SU-DHL-6 (cell line): ENCODE results near the gene PCSK9.

Experiments
- H2AFZ ChIP-seq: fragments of 200-600 bp; sonication (generic); 2 replicates; pipeline ENCODE4 v1.6.1; 2014; ENCODE audit warnings: low read depth, mild to moderate bottlenecking, moderate library complexity, mixed read lengths, antibody characterized with exemption, low read length; ENCODE audit not compliant: severe bottlenecking
- H3F3A ChIP-seq: fragments of 200-600 bp; shearing (Covaris generic); 2 replicates; pipeline ENCODE4 v1.6.0; 2016; ENCODE audit warnings: antibody characterized with exemption, mild to moderate bottlenecking; ENCODE audit not compliant: insufficient read depth
- H3K27ac ChIP-seq: fragments of 200-600 bp; sonication (generic); 2 replicates; pipeline ENCODE4 v1.5.1; 2016; ENCODE audit warnings: low read depth, mild to moderate bottlenecking, low read length, moderate library complexity, mixed read lengths
- H3K27me3 ChIP-seq: fragments of 200-600 bp; sonication (generic), shearing (Covaris generic); 2 replicates; pipeline ENCODE4 v1.6.0; 2014; ENCODE audit warnings: mild to moderate bottlenecking, low read length
- H3K36me3 ChIP-seq: fragments of 200-600 bp; sonication (generic); 2 replicates; pipeline ENCODE4 v1.6.1; 2014; ENCODE audit warnings: mild to moderate bottlenecking, low read length, mixed read lengths
- H3K4me2 ChIP-seq: fragments of 300-600, 200-600 bp; shearing (Covaris generic), sonication (generic); 2 replicates; pipeline ENCODE4 v1.6.0; 2014; ENCODE audit warnings: low read length, low read depth, mild to moderate bottlenecking; ENCODE audit not compliant: poor library complexity, severe bottlenecking
- H3K4me3 ChIP-seq: fragments of 200-600 bp; sonication (generic); 2 replicates; pipeline ENCODE4 v1.5.1; 2014; ENCODE audit warnings: antibody characterized with exemption, low read length, mild to moderate bottlenecking, mixed read lengths; ENCODE audit not compliant: insufficient read depth, poor library complexity, severe bottlenecking
- H3K79me2 ChIP-seq: fragments of 200-600 bp; sonication (generic); 2 replicates; pipeline ENCODE4 v1.6.1; 2014; ENCODE audit warnings: mild to moderate bottlenecking, low read length, moderate library complexity; ENCODE audit not compliant: insufficient read depth
- H3K9ac ChIP-seq: fragments of 200-600 bp; sonication (generic); 2 replicates; pipeline ENCODE4 v1.7.0; 2014; ENCODE audit warnings: mild to moderate bottlenecking, low read length
- H3K9me2 ChIP-seq: fragments of 200-600 bp; sonication (generic); replicated peaks from 2 replicates; pipeline ENCODE4 v1.6.1; 2014; ENCODE audit warnings: low read length; ENCODE audit not compliant: insufficient read depth
- H3K9me3 ChIP-seq: fragments of 200-600 bp; sonication (generic); 2 replicates; pipeline ENCODE4 v1.6.1; 2014; ENCODE audit warnings: low read length, mixed read lengths; ENCODE audit not compliant: insufficient read depth
- H4K20me1 ChIP-seq: fragments of 200-600 bp; sonication (generic); 2 replicates; pipeline ENCODE4 v1.6.1; 2014; ENCODE audit warnings: low read depth, mild to moderate bottlenecking, antibody characterized with exemption, low read length, moderate library complexity, mixed read lengths
- CTCF ChIP-seq: fragments of 200-600 bp; sonication (generic); IDR thresholded peaks from one replicate; pipeline ENCODE4 v1.5.1; 2017; ENCODE audit warnings: antibody characterized with exemption, mild to moderate bottlenecking, low read length, moderate library complexity; ENCODE audit not compliant: insufficient read depth, poor library complexity, severe bottlenecking
- EZH2phosphoT487 ChIP-seq: fragments of 200-600 bp; sonication (generic), shearing (Covaris generic); conservative IDR thresholded peaks from 2 replicates; pipeline ENCODE4 v1.6.1; 2018; ENCODE audit warnings: mild to moderate bottlenecking, antibody characterized with exemption, low read length, moderate library complexity, mixed read lengths

PCSK9 gene

GRCh38 chr1:55002686-55003085, 36.7 kb upstream of the PCSK9 start:
- no peak overlapping the region for H3K27ac ChIP-seq
- H3K27me3 ChIP-seq, result no peaks in the 10 kb centered on the region
- no peaks in the 10 kb centered on the region for H3K79me2 ChIP-seq

GRCh38 chr1:55005351-55006140, 33.8 kb upstream of the PCSK9 start:
- TF ChIP-seq EZH2phosphoT487 (no peak), CTCF (no peak)
- Histone ChIP-seq H3K36me3 (no peaks in the 10 kb centered on the region), H3K79me2 (no peaks in the 10 kb centered on the region), H3K27ac (no peak overlapping the region), H3F3A (no peaks in the 10 kb centered on the region), H3K27me3 (no peaks in the 10 kb centered on the region), H4K20me1 (no peaks in the 10 kb centered on the region), H3K4me3 (no peak overlapping the region), H2AFZ (no peak overlapping the region), H3K9me3 (no peaks in the 10 kb centered on the region), H3K9ac (no peak overlapping the region), H3K4me2 (no peak overlapping the region), H3K9me2 (no peaks in the 10 kb centered on the region)

More at GRCh38 chr1:55002686-55003085, 36.7 kb upstream of the PCSK9 start:
- H4K20me1 ChIP-seq, result no peaks in the 10 kb centered on the region
- no peak overlapping the region for H3K4me2 ChIP-seq
- H3K9me2 ChIP-seq, result no peaks in the 10 kb centered on the region
- no peak overlapping the region for H3K4me3 ChIP-seq
- no peaks in the 10 kb centered on the region for H3K36me3 ChIP-seq
- H2AFZ ChIP-seq, result no peak overlapping the region
- no peak for TF ChIP-seq CTCF
- TF ChIP-seq EZH2phosphoT487, result no peak
- no peak overlapping the region for H3K9ac ChIP-seq
- H3K9me3 ChIP-seq, result no peaks in the 10 kb centered on the region
- H3F3A ChIP-seq, result no peaks in the 10 kb centered on the region

- no peak overlapping the region for H3K4me2 ChIP-seq
- H4K20me1 ChIP-seq, result no peaks in the 10 kb centered on the region
- H3K27ac ChIP-seq, result no peak overlapping the region
- H3K27me3 ChIP-seq, result no peaks in the 10 kb centered on the region
- H3F3A ChIP-seq, result no peaks in the 10 kb centered on the region
- H3K9ac ChIP-seq, result no peak overlapping the region
- H3K9me3 ChIP-seq, result no peaks in the 10 kb centered on the region
- H3K4me3 ChIP-seq, result no peak overlapping the region
- H2AFZ ChIP-seq, result no peak overlapping the region
- no peaks in the 10 kb centered on the region for H3K79me2 ChIP-seq
- TF ChIP-seq CTCF (no peak), EZH2phosphoT487 (no peak)
- H3K9me2 ChIP-seq, result no peaks in the 10 kb centered on the region
- no peaks in the 10 kb centered on the region for H3K36me3 ChIP-seq
Observed at GRCh38 chr1:55006931-55007330, 32.4 kb upstream of the PCSK9 start.
